HFFc6 (cell line): Measurements from ENCODE around the gene TCERG1L. TPM values are rescaled to one million over a fixed set of nuclear protein-coding genes. Genes with fewer than 3 reads are reported as not detected.

ENCODE experiments used
- DNase-seq: peaks from one replicate; pipeline ENCODE4 v3.0.0-alpha.2; 2018
- H3K27ac Mint-ChIP-seq: 2 replicates; pipeline ENCODE4 v1.8.0; 2020; ENCODE audit warnings: mild to moderate bottlenecking, mixed read lengths
- H3K27me3 Mint-ChIP-seq: 2 replicates; pipeline ENCODE4 v1.8.0; 2021; ENCODE audit warnings: mild to moderate bottlenecking, moderate library complexity, mixed read lengths; ENCODE audit not compliant: insufficient read depth
- H3K36me3 Mint-ChIP-seq: 2 replicates; pipeline ENCODE4 v1.8.0; 2021; ENCODE audit warnings: low read depth, mixed read lengths
- H3K4me1 Mint-ChIP-seq: 2 replicates; pipeline ENCODE4 v1.8.0; 2020; ENCODE audit warnings: low read depth, mixed read lengths
- H3K4me3 Mint-ChIP-seq: 2 replicates; pipeline ENCODE4 v1.8.0; 2020; ENCODE audit warnings: mild to moderate bottlenecking, moderate library complexity, mixed read lengths
- H3K9me3 Mint-ChIP-seq: 2 replicates; pipeline ENCODE4 v1.8.0; 2020; ENCODE audit warnings: mild to moderate bottlenecking, mixed read lengths
- total RNA-seq, 6 experiments: library from RNA; stranded (reverse); fragmentation: NEBNext Ultra II Directional; extraction: Animal tissue kit (Norgen Biotek cat#: 25700); gene quantifications; 2 replicates in 1 of 6; 3 replicates in 5 of 6; pipeline ENCODE4 v1.2.3, GENCODE V29; 2021
- TF ChIP-seq, protein P1 (sequence below): fragments of 200-600 bp; sonication (generic); IDR thresholded peaks from 2 replicates; pipeline ENCODE4 v1.5.0; 2021; ENCODE audit warnings: antibody characterized with exemption, mild to moderate bottlenecking

Gene TCERG1L
- total RNA-seq, 6 experiments from 2014 or later, result 0.09 TPM; not detected in 5

DNA sequence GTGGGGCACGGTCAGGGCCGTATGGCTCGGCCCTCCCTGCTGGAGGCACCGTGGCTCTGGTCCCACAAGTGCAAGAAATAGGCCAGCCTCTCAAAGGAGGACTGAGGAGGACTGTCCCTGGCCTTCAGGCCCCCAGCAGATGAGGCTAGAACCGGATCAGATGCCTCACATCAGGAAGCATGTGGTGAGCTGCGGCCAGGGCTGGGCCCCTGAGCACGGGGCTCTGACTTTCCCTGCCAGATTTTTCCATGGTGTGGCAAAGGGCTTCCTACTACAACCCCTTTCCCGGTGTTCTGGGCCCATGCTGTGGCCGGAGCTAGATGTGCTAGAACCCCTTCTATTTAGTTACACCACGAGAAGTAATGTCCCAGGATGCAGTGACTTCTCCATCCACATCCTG, 100.4 kb downstream of the TCERG1L start:
- TF ChIP-seq, protein P1, sequence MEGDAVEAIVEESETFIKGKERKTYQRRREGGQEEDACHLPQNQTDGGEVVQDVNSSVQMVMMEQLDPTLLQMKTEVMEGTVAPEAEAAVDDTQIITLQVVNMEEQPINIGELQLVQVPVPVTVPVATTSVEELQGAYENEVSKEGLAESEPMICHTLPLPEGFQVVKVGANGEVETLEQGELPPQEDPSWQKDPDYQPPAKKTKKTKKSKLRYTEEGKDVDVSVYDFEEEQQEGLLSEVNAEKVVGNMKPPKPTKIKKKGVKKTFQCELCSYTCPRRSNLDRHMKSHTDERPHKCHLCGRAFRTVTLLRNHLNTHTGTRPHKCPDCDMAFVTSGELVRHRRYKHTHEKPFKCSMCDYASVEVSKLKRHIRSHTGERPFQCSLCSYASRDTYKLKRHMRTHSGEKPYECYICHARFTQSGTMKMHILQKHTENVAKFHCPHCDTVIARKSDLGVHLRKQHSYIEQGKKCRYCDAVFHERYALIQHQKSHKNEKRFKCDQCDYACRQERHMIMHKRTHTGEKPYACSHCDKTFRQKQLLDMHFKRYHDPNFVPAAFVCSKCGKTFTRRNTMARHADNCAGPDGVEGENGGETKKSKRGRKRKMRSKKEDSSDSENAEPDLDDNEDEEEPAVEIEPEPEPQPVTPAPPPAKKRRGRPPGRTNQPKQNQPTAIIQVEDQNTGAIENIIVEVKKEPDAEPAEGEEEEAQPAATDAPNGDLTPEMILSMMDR, result no peak
- no peaks in the 10 kb centered on the region for H3K4me1 Mint-ChIP-seq
- no peak overlapping the region for H3K27ac Mint-ChIP-seq
- H3K36me3 Mint-ChIP-seq, result 0 out of 2 replicates have a peak, but pooled peaks cover 3% of the 10 kb centered on the region
- peaks cover 46% of the 10 kb centered on the region for H3K9me3 Mint-ChIP-seq
- DNase-seq, result no peak
- no peaks in the 10 kb centered on the region; the same call in 1 of the 2 replicates for H3K27me3 Mint-ChIP-seq
- no peak overlapping the region for H3K4me3 Mint-ChIP-seq

DNA sequence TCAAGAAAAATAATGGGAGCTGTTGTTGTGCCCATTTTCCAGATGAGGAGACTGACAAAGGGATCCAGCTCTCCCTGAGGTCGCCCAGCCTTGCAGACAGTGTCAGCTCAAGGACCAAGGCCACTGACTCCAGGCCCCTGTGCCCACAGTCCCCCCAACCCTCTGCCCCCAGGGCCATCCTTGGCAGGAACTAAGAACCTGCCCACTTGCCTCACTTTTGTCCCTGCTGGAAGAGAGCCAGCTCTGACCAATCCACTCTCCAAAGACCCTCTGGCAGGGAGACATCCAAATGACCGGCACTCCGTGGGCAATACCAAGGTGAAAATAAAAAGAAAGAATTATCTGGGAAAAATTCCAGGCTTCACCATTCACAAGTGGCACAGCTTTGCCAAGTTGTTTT, 101.3 kb downstream of the TCERG1L start:
- Mint-ChIP-seq H3K27ac (no peak overlapping the region), H3K4me1 (no peaks in the 10 kb centered on the region), H3K36me3 (peaks cover 3% of the 10 kb centered on the region; the same call in 1 of the 2 replicates), H3K27me3 (no peaks in the 10 kb centered on the region), H3K4me3 (no peak overlapping the region), H3K9me3 (peaks cover 48% of the 10 kb centered on the region)
- TF ChIP-seq, protein P1, result no peak
- no peak for DNase-seq

DNA sequence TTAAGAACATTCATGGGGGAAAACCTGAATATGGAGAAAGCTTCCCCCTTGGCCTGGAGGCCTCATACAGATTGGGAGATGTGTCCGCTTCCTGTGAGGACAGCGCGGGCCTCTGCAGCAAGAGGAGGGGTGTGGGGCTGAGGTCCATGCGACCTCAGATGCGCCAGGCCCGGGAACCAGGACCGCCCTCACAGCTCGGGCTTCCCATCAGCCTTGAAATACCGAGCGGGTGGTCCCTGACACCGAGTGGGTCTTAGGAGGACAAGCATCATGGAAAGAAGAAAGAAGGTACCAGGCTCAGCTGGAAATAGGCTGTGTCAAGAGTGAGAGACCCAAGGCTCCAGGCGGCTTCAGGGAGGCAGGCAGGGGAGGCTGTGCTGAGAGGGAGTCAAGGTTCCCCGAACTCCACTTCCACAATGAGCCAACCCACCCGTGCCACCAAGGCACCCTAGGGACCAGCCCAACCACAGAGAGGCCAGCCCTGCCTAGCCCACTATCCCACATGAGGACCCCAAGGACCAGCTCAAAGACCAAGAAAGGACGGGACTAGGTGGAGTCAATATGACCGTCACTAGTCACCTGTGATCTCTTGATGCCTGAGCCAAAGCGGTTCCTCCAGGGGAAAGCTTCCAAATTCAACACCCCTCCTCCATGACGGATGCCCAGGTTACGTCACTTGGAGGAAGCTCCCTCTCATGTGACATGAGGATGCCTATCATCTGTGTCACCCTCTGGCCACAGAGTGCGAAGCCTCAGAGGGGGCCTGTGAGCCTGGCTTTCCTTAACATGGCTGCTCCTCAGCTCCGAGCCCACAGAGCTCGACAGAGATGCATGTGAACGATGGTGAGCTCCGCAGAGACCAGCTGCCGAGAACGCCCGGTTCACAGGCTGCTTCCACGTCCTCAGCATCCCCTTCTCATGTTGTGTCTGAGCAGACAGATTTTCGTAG, 103.7 kb downstream of the TCERG1L start:
- Mint-ChIP-seq H3K4me1 (no peaks in the 10 kb centered on the region), H3K4me3 (no peak overlapping the region), H3K27ac (no peak overlapping the region), H3K36me3 (no peaks in the 10 kb centered on the region; the same call in 1 of the 2 replicates), H3K9me3 (peaks cover 36% of the 10 kb centered on the region), H3K27me3 (no peaks in the 10 kb centered on the region)
- TF ChIP-seq, protein P1, result no peak
- no peak for DNase-seq

DNA sequence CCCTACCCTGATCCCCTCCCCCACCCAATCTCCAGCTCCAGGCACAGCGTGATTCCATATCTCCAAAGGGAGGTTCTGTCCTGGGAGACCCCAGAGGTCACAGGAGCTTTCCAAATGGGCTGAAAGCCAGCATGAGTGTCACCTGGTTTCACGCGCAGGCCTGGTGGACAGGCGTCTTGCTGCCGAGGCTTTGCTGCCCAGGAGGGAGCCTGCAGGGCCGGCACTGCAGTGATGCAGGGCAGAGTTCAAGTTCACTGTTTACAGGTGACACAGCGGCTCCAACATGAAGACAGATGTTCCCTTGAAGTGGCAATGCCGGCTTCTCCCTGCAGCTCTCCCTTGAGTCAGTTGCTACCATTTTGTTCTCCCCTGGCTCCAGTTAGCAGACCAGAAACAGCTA, 104.3 kb downstream of the TCERG1L start:
- no peak overlapping the region for H3K27ac Mint-ChIP-seq
- TF ChIP-seq, protein P1, result no peak
- no peak for DNase-seq
- H3K27me3 Mint-ChIP-seq, result no peaks in the 10 kb centered on the region
- H3K4me3 Mint-ChIP-seq, result no peak overlapping the region
- peaks cover 32% of the 10 kb centered on the region for H3K9me3 Mint-ChIP-seq
- no peaks in the 10 kb centered on the region for H3K4me1 Mint-ChIP-seq
- no peaks in the 10 kb centered on the region; the same call in 1 of the 2 replicates for H3K36me3 Mint-ChIP-seq

DNA sequence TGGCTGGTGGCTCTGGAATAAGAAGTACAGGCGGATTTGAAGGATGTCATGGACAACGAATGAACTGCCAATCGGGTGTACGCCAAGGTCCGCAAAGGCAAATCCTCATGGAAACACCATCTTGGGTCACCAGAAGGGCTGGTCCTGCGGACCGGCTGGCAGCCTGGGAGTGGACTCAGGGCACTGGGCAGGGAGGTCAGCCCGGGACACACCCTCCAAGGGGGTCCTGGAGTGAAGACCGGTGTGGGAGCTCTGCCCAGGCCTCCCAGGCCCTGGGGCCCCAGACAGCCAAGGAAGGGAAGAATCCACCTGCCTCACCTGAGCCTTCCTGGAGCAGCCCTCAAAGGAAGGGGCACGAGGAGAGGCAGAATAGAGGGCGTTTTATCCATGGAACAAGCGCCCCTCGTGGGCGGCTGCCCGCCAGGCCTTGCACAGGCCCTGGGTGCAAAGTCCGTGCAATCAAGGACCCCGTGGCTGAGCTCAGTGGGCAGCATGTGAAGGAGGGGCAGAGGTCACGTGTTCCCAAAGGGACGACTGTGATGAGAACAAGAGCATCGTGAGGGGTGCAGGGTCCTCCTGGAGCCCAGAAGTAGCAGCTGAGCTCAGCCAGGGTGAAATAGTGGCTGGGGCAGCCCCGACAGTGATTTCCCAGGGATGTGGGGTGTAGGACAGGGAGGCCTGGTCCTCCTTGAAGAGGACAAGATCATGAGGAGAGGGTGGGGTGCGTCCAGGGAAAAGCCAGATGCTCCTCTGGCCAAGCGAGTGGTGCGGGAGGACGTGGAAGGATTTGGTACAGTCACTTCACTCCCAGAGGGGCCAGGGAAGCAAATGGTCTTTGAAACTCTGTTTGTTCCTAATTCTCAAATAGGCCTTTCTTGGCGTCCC, 105.2 kb downstream of the TCERG1L start:
- no peak for DNase-seq
- no peak overlapping the region for H3K4me3 Mint-ChIP-seq
- H3K4me1 Mint-ChIP-seq, result no peaks in the 10 kb centered on the region
- H3K36me3 Mint-ChIP-seq, result no peaks in the 10 kb centered on the region; the same call in 1 of the 2 replicates
- no peak overlapping the region for H3K27ac Mint-ChIP-seq
- TF ChIP-seq, protein P1, result no peak
- H3K27me3 Mint-ChIP-seq, result no peaks in the 10 kb centered on the region; the same call in 1 of the 2 replicates
- peaks cover 28% of the 10 kb centered on the region for H3K9me3 Mint-ChIP-seq
